A673 (cell line): Measurements from ENCODE around the gene SBF2. TPM values are rescaled to one million over a fixed set of nuclear protein-coding genes. Genes with fewer than 3 reads are reported as not detected.

Experiments used
- BruUV-seq: library from RNA; stranded (reverse); fragments of 400-500 nt; replicated peaks from 2 replicates; lab custom pipeline; 2021; lab: Mats Ljungman, UMichigan
- CTCF ChIA-PET: fragments of 300-600 bp; sonication (Branson Sonifier 250); formaldehyde crosslinking; loops from one replicate; lab custom pipeline; 2022; ENCODE audit warnings: antibody characterized with exemption; lab: Charles Lee
- POLR2A ChIA-PET: fragments of 300-600 bp; sonication (Branson Sonifier 250); formaldehyde crosslinking; loops from one replicate; lab custom pipeline; 2022; ENCODE audit warnings: antibody characterized with exemption; ENCODE audit not compliant: low non-redundant PET; lab: Charles Lee
- DNase-seq: peaks from one replicate; pipeline ENCODE4 v3.0.0-alpha.2; 2015; ENCODE audit warnings: low spot score
- H3K27ac ChIP-seq: fragments of 200-600 bp; sonication (generic); 2 replicates; pipeline ENCODE4 v1.5.1; 2016; ENCODE audit warnings: mixed run types, low read depth, mild to moderate bottlenecking, mixed read lengths, antibody characterized with exemption, low read length; ENCODE audit not compliant: poor library complexity, severe bottlenecking
- H3K27me3 ChIP-seq: fragments of 200-600 bp; sonication (generic); replicated peaks from 2 replicates; pipeline ENCODE4 v1.6.1; 2017; ENCODE audit warnings: mixed run types, low read depth, mild to moderate bottlenecking, mixed read lengths, antibody characterized with exemption, low read length; ENCODE audit not compliant: insufficient read depth, poor library complexity
- H3K36me3 ChIP-seq: fragments of 200-600 bp; sonication (generic); 2 replicates; pipeline ENCODE4 v1.6.1; 2016; ENCODE audit warnings: mixed run types, mild to moderate bottlenecking, mixed read lengths, antibody characterized with exemption, low read length; ENCODE audit not compliant: insufficient read depth, poor library complexity, severe bottlenecking
- H3K4me1 ChIP-seq: fragments of 200-600 bp; sonication (generic); 2 replicates; pipeline ENCODE4 v1.6.1; 2017; ENCODE audit warnings: mixed run types, mild to moderate bottlenecking, mixed read lengths, antibody characterized with exemption, low read length; ENCODE audit not compliant: insufficient read depth, poor library complexity, severe bottlenecking
- H3K4me3 ChIP-seq: fragments of 200-600 bp; sonication (generic); 2 replicates; pipeline ENCODE4 v1.5.1; 2016; ENCODE audit warnings: low read depth, mixed run types, mild to moderate bottlenecking, mixed read lengths, low read length; ENCODE audit not compliant: poor library complexity, severe bottlenecking
- H3K9me3 ChIP-seq: fragments of 200-600 bp; sonication (generic); 2 replicates; pipeline ENCODE4 v1.6.1; 2016; ENCODE audit warnings: mixed run types, low read depth, mild to moderate bottlenecking, mixed read lengths, antibody characterized with exemption, low read length; ENCODE audit not compliant: poor library complexity, severe bottlenecking
- EZH2 ChIP-seq: fragments of 200-600 bp; sonication (generic); IDR thresholded peaks from 2 replicates; pipeline ENCODE4 v1.6.1; 2017; ENCODE audit warnings: borderline replicate concordance, low read depth, mild to moderate bottlenecking, mixed read lengths, antibody characterized with exemption, low read length; ENCODE audit not compliant: poor library complexity, severe bottlenecking
- intact Hi-C: fragments of 100-400 bp; cut with micrococcal nuclease; formaldehyde crosslinking; loops from one replicate; pipeline ENCODE4 v1.10.0; 2022; ENCODE audit not compliant: unreplicated experiment
- total RNA-seq: library from RNA; stranded (reverse); gene quantifications from 2 replicates; pipeline ENCODE4 v1.2.3, GENCODE V29; 2021
- TF ChIP-seq, protein P1 (sequence below): fragments of 300-800, 200-600 bp; sonication (generic); conservative IDR thresholded peaks from 2 replicates; pipeline ENCODE4 v1.5.1; 2017; ENCODE audit warnings: low read depth, mild to moderate bottlenecking, antibody characterized with exemption, low read length, moderate library complexity, mixed read lengths

The SBF2 gene
- total RNA-seq, 1 experiment from 2014 or later = 31.8 TPM

DNA sequence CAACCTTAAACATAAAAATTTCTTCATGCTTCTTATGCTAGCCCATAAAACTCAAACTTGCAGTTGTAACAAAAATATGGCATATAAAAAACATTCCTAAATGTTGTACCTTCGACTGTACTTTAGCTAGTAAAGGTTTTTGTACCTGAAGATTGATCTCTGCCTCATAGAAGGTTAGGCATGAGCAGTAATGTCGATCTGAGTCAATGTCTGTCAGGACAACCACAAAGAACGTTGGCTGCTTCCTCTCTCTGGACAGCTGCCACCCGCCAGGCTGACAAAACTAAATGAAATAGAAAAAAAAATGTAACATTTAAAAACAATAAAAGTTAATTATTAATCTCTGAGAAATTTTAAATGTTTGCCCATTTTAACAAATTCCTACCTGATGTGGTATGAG, 251.3 kb downstream of the SBF2 start:
- intact Hi-C loops = no loop called here
- no peak for DNase-seq
- ChIA-PET CTCF (no interaction called here), POLR2A (no interaction called here)
- H3K9me3 ChIP-seq = peaks cover 13% of the 10 kb centered on the region
- H3K27me3 ChIP-seq = no peaks in the 10 kb centered on the region
- TF ChIP-seq EZH2 = no peak
- TF ChIP-seq, protein P1, sequence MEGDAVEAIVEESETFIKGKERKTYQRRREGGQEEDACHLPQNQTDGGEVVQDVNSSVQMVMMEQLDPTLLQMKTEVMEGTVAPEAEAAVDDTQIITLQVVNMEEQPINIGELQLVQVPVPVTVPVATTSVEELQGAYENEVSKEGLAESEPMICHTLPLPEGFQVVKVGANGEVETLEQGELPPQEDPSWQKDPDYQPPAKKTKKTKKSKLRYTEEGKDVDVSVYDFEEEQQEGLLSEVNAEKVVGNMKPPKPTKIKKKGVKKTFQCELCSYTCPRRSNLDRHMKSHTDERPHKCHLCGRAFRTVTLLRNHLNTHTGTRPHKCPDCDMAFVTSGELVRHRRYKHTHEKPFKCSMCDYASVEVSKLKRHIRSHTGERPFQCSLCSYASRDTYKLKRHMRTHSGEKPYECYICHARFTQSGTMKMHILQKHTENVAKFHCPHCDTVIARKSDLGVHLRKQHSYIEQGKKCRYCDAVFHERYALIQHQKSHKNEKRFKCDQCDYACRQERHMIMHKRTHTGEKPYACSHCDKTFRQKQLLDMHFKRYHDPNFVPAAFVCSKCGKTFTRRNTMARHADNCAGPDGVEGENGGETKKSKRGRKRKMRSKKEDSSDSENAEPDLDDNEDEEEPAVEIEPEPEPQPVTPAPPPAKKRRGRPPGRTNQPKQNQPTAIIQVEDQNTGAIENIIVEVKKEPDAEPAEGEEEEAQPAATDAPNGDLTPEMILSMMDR = no peak
- BruUV-seq = no TSS peak
- H3K27ac ChIP-seq = no peak overlapping the region
- H3K4me3 ChIP-seq = no peak overlapping the region
- H3K36me3 ChIP-seq = no peaks in the 10 kb centered on the region
- peaks cover 3% of the 10 kb centered on the region for H3K4me1 ChIP-seq

DNA sequence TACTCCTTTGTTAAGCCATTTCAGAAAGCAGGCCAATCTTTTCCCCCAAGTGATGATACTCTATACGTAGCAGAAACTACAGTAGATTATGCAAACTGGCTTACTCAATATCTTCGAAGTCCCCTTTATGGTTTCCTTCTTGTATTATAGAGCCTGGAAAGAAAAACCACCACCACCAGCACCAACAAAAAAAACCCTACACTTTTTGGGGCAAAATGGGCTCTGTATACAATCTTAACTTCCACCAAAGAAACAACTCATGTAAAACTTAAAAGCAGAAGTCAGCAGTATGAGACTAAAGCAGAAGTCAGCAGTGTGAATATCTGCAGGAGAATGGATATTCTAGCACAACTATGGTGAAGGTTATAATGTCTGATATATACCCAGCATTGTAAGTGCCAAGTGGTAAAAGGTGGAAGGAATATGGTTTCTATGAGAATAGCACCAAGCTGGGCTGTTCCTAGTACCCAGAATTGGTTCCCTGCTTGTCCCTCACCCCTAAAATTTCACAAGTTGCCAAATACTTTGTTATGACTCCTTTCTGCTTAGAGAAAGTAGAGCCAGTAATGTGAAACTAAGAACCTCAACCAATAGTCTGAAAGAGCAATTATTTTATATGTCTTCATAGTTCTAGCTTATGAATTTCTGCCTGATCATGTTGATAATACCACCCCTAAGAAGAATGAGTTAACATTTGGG, 252.1 kb downstream of the SBF2 start:
- Histone ChIP-seq H3K27ac (no peak overlapping the region), H3K4me1 (peaks cover 3% of the 10 kb centered on the region), H3K36me3 (no peaks in the 10 kb centered on the region), H3K9me3 (peaks cover 13% of the 10 kb centered on the region), H3K27me3 (no peaks in the 10 kb centered on the region), H3K4me3 (no peak overlapping the region)
- intact Hi-C loops = no loop called here
- no TSS peak for BruUV-seq
- TF ChIP-seq EZH2 = no peak
- TF ChIP-seq, protein P1 = no peak
- no peak for DNase-seq
- POLR2A ChIA-PET = no interaction called here
- CTCF ChIA-PET = no interaction called here

DNA sequence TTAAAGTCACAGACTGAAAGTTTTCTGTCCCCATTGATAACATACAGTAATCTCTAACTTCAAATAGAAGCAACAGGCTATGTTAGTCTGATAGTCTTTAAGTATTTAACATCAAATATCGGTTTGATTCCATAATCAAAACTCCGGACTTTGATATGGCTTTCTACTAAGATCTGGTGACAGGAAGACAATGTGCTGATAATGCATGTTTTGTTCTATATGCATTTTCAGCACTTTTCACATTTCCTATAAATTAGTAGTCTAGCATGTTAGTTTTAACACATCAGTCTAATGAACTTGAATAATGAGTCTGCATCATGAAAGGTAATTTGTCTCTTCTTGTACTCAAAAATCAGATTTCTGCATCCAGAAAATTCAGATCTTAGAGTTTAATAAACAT, 252.7 kb downstream of the SBF2 start:
- POLR2A ChIA-PET = no interaction called here
- H3K27me3 ChIP-seq = no peaks in the 10 kb centered on the region
- peaks cover 13% of the 10 kb centered on the region for H3K9me3 ChIP-seq
- DNase-seq = no peak
- H3K27ac ChIP-seq = no peak overlapping the region
- no TSS peak for BruUV-seq
- intact Hi-C loops = no loop called here
- peaks cover 3% of the 10 kb centered on the region for H3K4me1 ChIP-seq
- TF ChIP-seq, protein P1 = no peak
- TF ChIP-seq EZH2 = no peak
- CTCF ChIA-PET = no interaction called here
- no peak overlapping the region for H3K4me3 ChIP-seq
- no peaks in the 10 kb centered on the region for H3K36me3 ChIP-seq
